HG02840 (cell line): Measurements from ENCODE around the gene DTNBP1.

Source experiments
- ATAC-seq: cut with Tn5 transposase; IDR thresholded peaks from one replicate; pipeline ENCODE4 v1.9.1; 2021; ENCODE audit warnings: mild to moderate bottlenecking, moderate library complexity, moderate number of reproducible peaks; ENCODE audit not compliant: unreplicated experiment, low FRiP score

DTNBP1 gene

GRCh38 chr6:15594512-15595259 lies 68.1 kb downstream of the DTNBP1 start:
- ATAC-seq: no peak

GRCh38 chr6:15593798-15594197 lies 69.0 kb downstream of the DTNBP1 start:
- ATAC-seq: no peak

GRCh38 chr6:15592610-15593009 lies 70.2 kb downstream of the DTNBP1 start:
- no peak for ATAC-seq

GRCh38 chr6:15588971-15589634 lies 73.7 kb downstream of the DTNBP1 start:
- no peak for ATAC-seq

GRCh38 chr6:15586503-15586902 lies 76.3 kb downstream of the DTNBP1 start:
- no peak for ATAC-seq

- ATAC-seq: no peak
Measured at GRCh38 chr6:15585760-15586214, 77.0 kb downstream of the DTNBP1 start.

GRCh38 chr6:15582499-15582898 lies 80.3 kb downstream of the DTNBP1 start:
- ATAC-seq: no peak

- ATAC-seq: no peak
Measured at GRCh38 chr6:15581751-15582150, 81.1 kb downstream of the DTNBP1 start.

GRCh38 chr6:15580326-15580725 lies 82.5 kb downstream of the DTNBP1 start:
- no peak for ATAC-seq

- ATAC-seq: no peak
Measured at GRCh38 chr6:15578716-15579391, 84.0 kb downstream of the DTNBP1 start.

- ATAC-seq: no peak
Measured at GRCh38 chr6:15577550-15578171, 85.2 kb downstream of the DTNBP1 start.

GRCh38 chr6:15577106-15577505 lies 85.7 kb downstream of the DTNBP1 start:
- no peak for ATAC-seq

GRCh38 chr6:15575357-15576033 lies 87.3 kb downstream of the DTNBP1 start:
- ATAC-seq: no peak

GRCh38 chr6:15574486-15574885 lies 88.3 kb downstream of the DTNBP1 start:
- no peak for ATAC-seq

- ATAC-seq: no peak
Measured at GRCh38 chr6:15574023-15574422, 88.8 kb downstream of the DTNBP1 start.

GRCh38 chr6:15573384-15573783 lies 89.4 kb downstream of the DTNBP1 start:
- ATAC-seq: no peak

- ATAC-seq: no peak
Measured at GRCh38 chr6:15572296-15573016, 90.4 kb downstream of the DTNBP1 start.

GRCh38 chr6:15570171-15570570 lies 92.7 kb downstream of the DTNBP1 start:
- no peak for ATAC-seq

- no peak for ATAC-seq
Measured at GRCh38 chr6:15569035-15569995, 93.5 kb downstream of the DTNBP1 start.
